Liver (tissue), 3 donors: ENCODE results near the gene UBE2D2.

ENCODE experiments used
- EGR1 ChIP-seq, 2 donors: IDR thresholded peaks; 2 replicates each; pipeline ENCODE4 v1.6.1; 2016 to 2018; ENCODE audit warnings: antibody characterized with exemption in 2 of 2, low read depth in 2 of 2
- FOXA2 ChIP-seq: IDR thresholded peaks from 2 replicates; pipeline ENCODE4 v1.6.1; 2016; ENCODE audit warnings: antibody characterized with exemption
- RAD21 ChIP-seq, 2 donors: IDR thresholded peaks; 2 replicates each; pipeline ENCODE4 v1.6.1; 2016; ENCODE audit warnings: antibody characterized with exemption in 2 of 2, mild to moderate bottlenecking in 2 of 2
- TAF1 ChIP-seq: conservative IDR thresholded peaks from 2 replicates; pipeline ENCODE4 v1.6.1; 2016; ENCODE audit warnings: antibody characterized with exemption, mild to moderate bottlenecking
- TF ChIP-seq, protein P1 (sequence below): IDR thresholded peaks from 2 replicates; pipeline ENCODE4 v1.6.1; 2016; ENCODE audit warnings: antibody characterized with exemption
- TF ChIP-seq, protein P2 (sequence below): fragments of 150-350 bp; IDR thresholded peaks from 2 replicates; pipeline ENCODE4 v1.5.1; 2017; ENCODE audit warnings: improper control_type of control experiment, low read depth, low read length; ENCODE audit not compliant: missing input control
- TF ChIP-seq, protein P3 (sequence below): IDR thresholded peaks from 2 replicates; pipeline ENCODE4 v1.6.1; 2016; ENCODE audit warnings: antibody characterized with exemption
- TF ChIP-seq, protein P4 (sequence below): IDR thresholded peaks from 2 replicates; pipeline ENCODE4 v1.6.1; 2016; ENCODE audit warnings: antibody characterized with exemption, mild to moderate bottlenecking
- donor health status: healthy.
- donor health status: healthy.

DNA sequence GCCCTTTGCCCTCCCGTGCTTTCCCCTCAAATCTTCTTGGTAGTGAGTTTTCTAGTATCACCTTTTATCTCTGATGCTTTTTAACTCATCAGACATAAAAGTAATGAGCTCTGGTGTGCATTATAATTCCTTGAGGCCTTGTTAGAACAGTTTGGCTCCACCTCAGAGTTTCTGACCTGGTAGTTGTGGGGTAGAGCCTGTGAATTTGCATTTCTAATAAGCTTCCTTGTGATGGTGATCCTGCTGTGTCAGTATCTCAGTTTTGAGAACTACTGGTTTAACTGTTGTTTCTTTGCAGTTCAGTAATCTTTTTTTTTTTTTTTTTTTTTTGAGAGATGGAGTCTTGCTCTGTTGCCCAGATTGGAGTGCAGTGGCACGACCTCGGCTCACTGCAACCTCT lies 31.1 kb downstream of the UBE2D2 start:
- TF ChIP-seq RAD21 (IDR thresholded peaks at IDR 0.05) (no peak), FOXA2 (no peak), EGR1 (IDR thresholded peaks at IDR 0.05; ENCODE audit: low read depth in 2 of 2) (no peak), TAF1 (no peak)
- TF ChIP-seq, protein P1, sequence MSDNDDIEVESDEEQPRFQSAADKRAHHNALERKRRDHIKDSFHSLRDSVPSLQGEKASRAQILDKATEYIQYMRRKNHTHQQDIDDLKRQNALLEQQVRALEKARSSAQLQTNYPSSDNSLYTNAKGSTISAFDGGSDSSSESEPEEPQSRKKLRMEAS: no peak
- TF ChIP-seq, protein P2, sequence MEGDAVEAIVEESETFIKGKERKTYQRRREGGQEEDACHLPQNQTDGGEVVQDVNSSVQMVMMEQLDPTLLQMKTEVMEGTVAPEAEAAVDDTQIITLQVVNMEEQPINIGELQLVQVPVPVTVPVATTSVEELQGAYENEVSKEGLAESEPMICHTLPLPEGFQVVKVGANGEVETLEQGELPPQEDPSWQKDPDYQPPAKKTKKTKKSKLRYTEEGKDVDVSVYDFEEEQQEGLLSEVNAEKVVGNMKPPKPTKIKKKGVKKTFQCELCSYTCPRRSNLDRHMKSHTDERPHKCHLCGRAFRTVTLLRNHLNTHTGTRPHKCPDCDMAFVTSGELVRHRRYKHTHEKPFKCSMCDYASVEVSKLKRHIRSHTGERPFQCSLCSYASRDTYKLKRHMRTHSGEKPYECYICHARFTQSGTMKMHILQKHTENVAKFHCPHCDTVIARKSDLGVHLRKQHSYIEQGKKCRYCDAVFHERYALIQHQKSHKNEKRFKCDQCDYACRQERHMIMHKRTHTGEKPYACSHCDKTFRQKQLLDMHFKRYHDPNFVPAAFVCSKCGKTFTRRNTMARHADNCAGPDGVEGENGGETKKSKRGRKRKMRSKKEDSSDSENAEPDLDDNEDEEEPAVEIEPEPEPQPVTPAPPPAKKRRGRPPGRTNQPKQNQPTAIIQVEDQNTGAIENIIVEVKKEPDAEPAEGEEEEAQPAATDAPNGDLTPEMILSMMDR: no peak
- TF ChIP-seq, protein P3, sequence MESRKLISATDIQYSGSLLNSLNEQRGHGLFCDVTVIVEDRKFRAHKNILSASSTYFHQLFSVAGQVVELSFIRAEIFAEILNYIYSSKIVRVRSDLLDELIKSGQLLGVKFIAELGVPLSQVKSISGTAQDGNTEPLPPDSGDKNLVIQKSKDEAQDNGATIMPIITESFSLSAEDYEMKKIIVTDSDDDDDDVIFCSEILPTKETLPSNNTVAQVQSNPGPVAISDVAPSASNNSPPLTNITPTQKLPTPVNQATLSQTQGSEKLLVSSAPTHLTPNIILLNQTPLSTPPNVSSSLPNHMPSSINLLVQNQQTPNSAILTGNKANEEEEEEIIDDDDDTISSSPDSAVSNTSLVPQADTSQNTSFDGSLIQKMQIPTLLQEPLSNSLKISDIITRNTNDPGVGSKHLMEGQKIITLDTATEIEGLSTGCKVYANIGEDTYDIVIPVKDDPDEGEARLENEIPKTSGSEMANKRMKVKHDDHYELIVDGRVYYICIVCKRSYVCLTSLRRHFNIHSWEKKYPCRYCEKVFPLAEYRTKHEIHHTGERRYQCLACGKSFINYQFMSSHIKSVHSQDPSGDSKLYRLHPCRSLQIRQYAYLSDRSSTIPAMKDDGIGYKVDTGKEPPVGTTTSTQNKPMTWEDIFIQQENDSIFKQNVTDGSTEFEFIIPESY: no peak
- TF ChIP-seq, protein P4, sequence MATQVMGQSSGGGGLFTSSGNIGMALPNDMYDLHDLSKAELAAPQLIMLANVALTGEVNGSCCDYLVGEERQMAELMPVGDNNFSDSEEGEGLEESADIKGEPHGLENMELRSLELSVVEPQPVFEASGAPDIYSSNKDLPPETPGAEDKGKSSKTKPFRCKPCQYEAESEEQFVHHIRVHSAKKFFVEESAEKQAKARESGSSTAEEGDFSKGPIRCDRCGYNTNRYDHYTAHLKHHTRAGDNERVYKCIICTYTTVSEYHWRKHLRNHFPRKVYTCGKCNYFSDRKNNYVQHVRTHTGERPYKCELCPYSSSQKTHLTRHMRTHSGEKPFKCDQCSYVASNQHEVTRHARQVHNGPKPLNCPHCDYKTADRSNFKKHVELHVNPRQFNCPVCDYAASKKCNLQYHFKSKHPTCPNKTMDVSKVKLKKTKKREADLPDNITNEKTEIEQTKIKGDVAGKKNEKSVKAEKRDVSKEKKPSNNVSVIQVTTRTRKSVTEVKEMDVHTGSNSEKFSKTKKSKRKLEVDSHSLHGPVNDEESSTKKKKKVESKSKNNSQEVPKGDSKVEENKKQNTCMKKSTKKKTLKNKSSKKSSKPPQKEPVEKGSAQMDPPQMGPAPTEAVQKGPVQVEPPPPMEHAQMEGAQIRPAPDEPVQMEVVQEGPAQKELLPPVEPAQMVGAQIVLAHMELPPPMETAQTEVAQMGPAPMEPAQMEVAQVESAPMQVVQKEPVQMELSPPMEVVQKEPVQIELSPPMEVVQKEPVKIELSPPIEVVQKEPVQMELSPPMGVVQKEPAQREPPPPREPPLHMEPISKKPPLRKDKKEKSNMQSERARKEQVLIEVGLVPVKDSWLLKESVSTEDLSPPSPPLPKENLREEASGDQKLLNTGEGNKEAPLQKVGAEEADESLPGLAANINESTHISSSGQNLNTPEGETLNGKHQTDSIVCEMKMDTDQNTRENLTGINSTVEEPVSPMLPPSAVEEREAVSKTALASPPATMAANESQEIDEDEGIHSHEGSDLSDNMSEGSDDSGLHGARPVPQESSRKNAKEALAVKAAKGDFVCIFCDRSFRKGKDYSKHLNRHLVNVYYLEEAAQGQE: no peak
